Esophagus (tissue), 2 donors: ENCODE data around the gene DISC1. TPM values are rescaled to one million over a fixed set of nuclear protein-coding genes. Genes with fewer than 3 reads are reported as not detected.
"Not testable (repeated sequence)": the region's sequence is repeated elsewhere in the genome, so short reads cannot be mapped to it uniquely, and the experiment has no call there.

ENCODE experiments used
- H3K27ac ChIP-seq, 2 donors: one replicate each; pipeline ENCODE4 v1.5.1; 2013; ENCODE audit warnings: low read depth in 2 of 2, mild to moderate bottlenecking in 2 of 2, inconsistent platforms in 1 of 2, low read length in 1 of 2, moderate library complexity in 1 of 2
- H3K27me3 ChIP-seq, 2 donors: one replicate each; pipeline ENCODE4 v1.6.1; 2013; ENCODE audit warnings: low read length in 2 of 2, control low read depth in 1 of 2, mild to moderate bottlenecking in 1 of 2; ENCODE audit not compliant: insufficient read depth in 2 of 2, control insufficient read depth in 1 of 2
- H3K36me3 ChIP-seq, 2 donors: one replicate each; pipeline ENCODE4 v1.6.1; 2013; ENCODE audit warnings: low read length in 1 of 2; ENCODE audit not compliant: control insufficient read depth in 2 of 2, insufficient read depth in 2 of 2
- H3K4me1 ChIP-seq, 2 donors: one replicate each; pipeline ENCODE4 v1.6.1; 2013; ENCODE audit warnings: low read length in 1 of 2; ENCODE audit not compliant: control insufficient read depth in 2 of 2, insufficient read depth in 2 of 2
- H3K4me3 ChIP-seq, 2 donors: one replicate each; pipeline ENCODE4 v1.5.1; 2013; ENCODE audit warnings: low read length in 2 of 2, mild to moderate bottlenecking in 2 of 2, low read depth in 1 of 2, moderate library complexity in 1 of 2
- H3K9me3 ChIP-seq, 2 donors: one replicate each; pipeline ENCODE4 v1.6.1; 2013; ENCODE audit warnings: mild to moderate bottlenecking in 2 of 2, low read depth in 1 of 2, low read length in 1 of 2, moderate library complexity in 1 of 2; ENCODE audit not compliant: control insufficient read depth in 2 of 2, insufficient read depth in 1 of 2
- WGBS, 2 donors: extraction: QIAGEN DNeasy Blood & Tissue Kit; methylation state at CpG; one replicate each; pipeline ENCODE4 v1.1.7; 2013; 5-methylcytosine and 5-hydroxymethylcytosine counted together
- polyA plus RNA-seq, 2 donors: library from polyadenylated mRNA; stranded (reverse); fragments of 200-250 nt; gene quantifications; one replicate each; pipeline ENCODE4 v1.2.3, GENCODE V29; 2013
- donor health status: healthy with polysubstance abuse.
- donor health status: Bipolar disorder and iron deficiency.

The DISC1 gene
- polyA plus RNA-seq, 2 donors: 0.41 to 0.79 TPM

DNA sequence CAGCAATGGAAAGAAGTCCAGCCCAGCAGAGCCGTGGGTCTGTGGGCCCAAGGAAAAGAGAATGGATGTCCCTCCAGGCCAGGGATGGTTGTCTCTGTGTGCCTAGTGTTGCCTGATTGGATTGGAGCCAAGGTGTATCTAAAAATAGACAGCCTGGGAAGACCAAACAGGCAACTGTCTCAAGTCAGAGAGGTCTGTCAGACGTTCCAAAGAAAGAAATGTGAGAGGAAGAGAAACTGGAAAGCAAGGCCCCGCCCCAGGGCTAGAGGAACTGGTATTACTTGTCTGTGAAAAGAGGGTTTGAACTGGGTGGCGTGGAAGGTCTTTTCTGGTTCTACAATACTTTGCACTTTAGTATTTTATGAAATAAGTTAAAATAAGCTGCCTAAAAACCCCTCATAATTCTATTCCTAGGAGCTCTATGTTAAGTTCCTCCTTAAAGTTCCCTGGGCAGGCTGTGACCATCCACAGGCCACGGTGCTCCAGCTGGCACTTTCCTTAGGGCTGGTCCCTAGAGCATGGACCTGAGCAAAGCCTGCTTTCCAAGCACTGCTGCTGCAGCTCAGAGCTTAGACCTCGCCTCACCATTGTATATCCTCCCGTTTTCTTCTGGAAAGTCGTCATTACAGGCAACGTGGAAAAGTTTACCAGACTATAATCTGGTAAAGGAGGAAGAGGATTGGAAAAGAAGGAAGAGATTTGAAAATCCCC, 151.6 kb downstream of the DISC1 start:
- H3K4me1 ChIP-seq: peaks cover 3 to 7% of the 10 kb centered on the region in 2 donors
- H3K36me3 ChIP-seq: no peaks in the 10 kb centered on the region
- H3K9me3 ChIP-seq: no peaks in the 10 kb centered on the region
- H3K27me3 ChIP-seq: no peaks in the 10 kb centered on the region
- H3K4me3 ChIP-seq: no peak overlapping the region
- H3K27ac ChIP-seq: peak overlapping the region; percentile 75 to 86
- 39 to 50% methylated on average over 9 of the region's 9 CpGs for WGBS, 2 donors

DNA sequence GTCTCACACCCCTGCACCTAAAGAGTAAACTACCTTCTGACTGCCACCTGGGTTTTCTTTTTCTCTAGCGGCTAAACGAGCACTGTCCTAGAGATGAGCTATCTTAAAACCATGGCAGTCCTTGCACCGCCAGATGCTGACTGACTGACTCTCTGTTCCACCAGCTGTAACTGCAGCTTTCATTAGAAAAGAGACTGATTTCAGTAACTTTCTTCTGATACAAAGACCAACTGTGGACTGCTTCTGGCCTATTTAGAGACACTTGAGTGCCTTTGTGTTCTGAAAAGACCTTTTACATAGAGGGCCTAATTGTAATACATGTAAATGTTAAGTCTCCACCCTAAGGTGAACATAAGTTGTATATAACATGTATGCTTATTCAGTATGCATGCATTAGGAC, 152.5 kb downstream of the DISC1 start:
- WGBS, 2 donors: 94 to 98% methylated on average over 3 of the region's 3 CpGs
- no peaks in the 10 kb centered on the region for H3K36me3 ChIP-seq
- peak overlapping the region in 1 of 2 donors; percentile 75 for H3K27ac ChIP-seq
- peaks cover 3 to 7% of the 10 kb centered on the region in 2 donors for H3K4me1 ChIP-seq
- H3K9me3 ChIP-seq: no peaks in the 10 kb centered on the region
- no peaks in the 10 kb centered on the region for H3K27me3 ChIP-seq
- H3K4me3 ChIP-seq: no peak overlapping the region

DNA sequence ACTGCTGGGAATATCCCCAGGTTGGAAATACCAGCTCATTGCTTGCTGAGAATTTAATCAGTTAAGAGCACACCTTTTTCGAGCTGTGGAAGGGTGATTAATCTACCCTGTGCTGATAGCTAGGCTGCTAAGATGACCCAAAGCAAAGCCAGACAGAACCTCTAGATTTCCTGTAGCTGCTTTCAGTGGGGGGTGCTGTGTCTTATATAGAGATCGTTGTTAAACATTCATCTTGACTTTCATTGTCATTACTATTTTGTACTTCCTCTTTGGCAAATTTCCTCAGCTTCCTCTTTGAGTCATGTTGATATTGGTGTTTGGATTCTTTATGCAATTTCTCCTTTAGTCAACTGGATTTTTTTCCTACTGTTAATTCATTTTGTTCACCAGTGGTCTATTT, 155.3 kb downstream of the DISC1 start:
- Histone ChIP-seq H3K27ac (no peak overlapping the region), H3K4me1 (peaks cover 3 to 7% of the 10 kb centered on the region in 2 donors), H3K27me3 (no peaks in the 10 kb centered on the region), H3K9me3 (no peaks in the 10 kb centered on the region), H3K36me3 (no peaks in the 10 kb centered on the region), H3K4me3 (no peak overlapping the region)
- WGBS, 2 donors: 32 to 35% methylated on average over 2 of the region's 2 CpGs

DNA sequence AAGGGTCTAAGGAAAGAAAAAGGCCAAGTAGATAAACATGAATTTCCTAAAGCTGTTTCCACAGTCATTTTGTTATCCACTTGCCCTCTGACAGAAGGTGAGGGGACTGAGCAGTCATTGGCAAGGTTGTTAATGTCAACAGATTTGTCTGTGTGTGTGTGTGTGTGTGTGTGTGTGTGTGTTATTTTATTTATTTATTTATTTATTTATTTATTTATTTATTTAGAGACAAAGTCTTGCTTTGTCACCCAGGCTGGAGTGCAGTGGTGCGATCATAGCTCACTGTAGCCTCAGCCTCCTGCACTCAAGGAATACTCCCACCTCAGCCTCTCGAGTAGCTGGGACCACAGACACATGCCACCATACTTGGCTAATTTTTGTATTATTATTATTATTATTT, 158.5 kb downstream of the DISC1 start:
- H3K4me1 ChIP-seq: not testable (repeated sequence)

DNA sequence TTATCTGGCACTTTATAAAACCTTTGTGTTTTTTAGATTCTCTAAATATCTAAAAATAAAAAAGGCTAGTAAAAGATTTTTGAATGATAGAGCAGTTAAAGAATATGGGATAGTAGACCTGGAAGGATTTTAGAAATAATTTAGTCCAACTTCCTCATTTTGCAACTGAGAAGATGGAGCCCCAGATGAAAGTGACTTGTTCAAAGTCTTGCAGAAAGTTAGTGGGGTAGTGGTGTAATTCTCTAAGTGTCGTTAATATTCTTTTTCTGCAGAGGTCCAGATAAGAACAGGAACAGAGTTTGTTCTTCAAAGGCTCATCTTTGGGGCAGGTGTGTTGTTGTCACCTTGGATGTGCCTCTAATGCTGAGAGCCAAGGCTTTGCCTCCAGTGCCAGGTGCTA, 159.5 kb downstream of the DISC1 start:
- no peaks in the 10 kb centered on the region for H3K27me3 ChIP-seq
- no peak overlapping the region for H3K4me3 ChIP-seq
- 87 to 90% methylated on average over 1 of the region's 1 CpG for WGBS, 2 donors
- H3K27ac ChIP-seq: no peak overlapping the region
- no peaks in the 10 kb centered on the region for H3K36me3 ChIP-seq
- no peaks in the 10 kb centered on the region for H3K4me1 ChIP-seq
- H3K9me3 ChIP-seq: peaks cover 0 to 3% of the 10 kb centered on the region in 2 donors

More for the DNA sequence above, 158.5 kb downstream of the DISC1 start:
- not testable (repeated sequence) for H3K27me3 ChIP-seq, H3K27ac ChIP-seq, H3K9me3 ChIP-seq, H3K4me3 ChIP-seq, H3K36me3 ChIP-seq
- WGBS, 2 donors: 97 to 100% methylated on average over 2 of the region's 2 CpGs

DNA sequence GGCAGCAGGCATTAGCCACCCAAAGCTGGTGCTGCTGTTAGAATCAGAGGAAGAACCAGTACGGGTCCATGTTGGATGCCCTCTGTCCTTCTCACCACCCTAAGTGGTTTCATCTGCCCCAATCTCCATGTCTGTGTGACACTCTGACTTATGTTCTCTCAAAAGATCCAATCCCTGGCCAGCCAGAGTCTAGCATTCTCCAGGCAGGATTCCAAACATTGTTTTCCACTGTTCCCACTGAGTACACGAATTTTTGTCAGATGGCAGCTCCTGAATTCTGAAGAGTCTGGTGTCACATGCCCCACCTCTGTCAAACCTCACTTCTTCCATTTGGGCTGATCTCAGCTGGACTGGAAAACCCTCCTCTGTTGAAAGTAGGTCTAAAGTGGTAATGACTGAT, 166.0 kb downstream of the DISC1 start:
- H3K36me3 ChIP-seq: no peaks in the 10 kb centered on the region
- 70 to 78% methylated on average over 2 of the region's 2 CpGs for WGBS, 2 donors
- H3K27me3 ChIP-seq: no peaks in the 10 kb centered on the region
- H3K27ac ChIP-seq: no peak overlapping the region
- H3K9me3 ChIP-seq: peaks cover 0 to 3% of the 10 kb centered on the region in 2 donors
- H3K4me3 ChIP-seq: no peak overlapping the region
- H3K4me1 ChIP-seq: no peaks in the 10 kb centered on the region

DNA sequence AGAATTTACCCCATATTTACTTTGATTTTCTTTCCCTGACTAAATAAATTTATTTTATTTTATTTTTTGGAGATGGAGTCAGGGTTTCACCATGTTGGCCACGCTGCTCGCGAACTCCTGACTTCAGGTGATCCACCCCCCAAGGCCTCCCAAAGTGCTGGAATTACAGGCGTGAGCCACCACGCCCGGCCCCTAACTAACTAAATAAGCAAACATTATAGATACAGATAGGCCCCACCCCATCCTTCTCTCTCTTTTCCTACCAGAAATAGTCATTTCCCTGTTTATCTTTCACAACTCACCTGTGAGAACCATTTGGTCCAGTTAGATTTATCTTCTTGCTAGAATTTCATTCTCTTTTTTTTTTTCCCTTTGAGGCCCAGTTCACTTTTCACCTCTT, 167.3 kb downstream of the DISC1 start:
- Histone ChIP-seq H3K4me1 (no peaks in the 10 kb centered on the region), H3K9me3 (peaks cover 0 to 3% of the 10 kb centered on the region in 2 donors), H3K27me3 (no peaks in the 10 kb centered on the region), H3K27ac (no peak overlapping the region), H3K4me3 (no peak overlapping the region), H3K36me3 (no peaks in the 10 kb centered on the region)
- 94 to 96% methylated on average over 6 of the region's 6 CpGs for WGBS, 2 donors

DNA sequence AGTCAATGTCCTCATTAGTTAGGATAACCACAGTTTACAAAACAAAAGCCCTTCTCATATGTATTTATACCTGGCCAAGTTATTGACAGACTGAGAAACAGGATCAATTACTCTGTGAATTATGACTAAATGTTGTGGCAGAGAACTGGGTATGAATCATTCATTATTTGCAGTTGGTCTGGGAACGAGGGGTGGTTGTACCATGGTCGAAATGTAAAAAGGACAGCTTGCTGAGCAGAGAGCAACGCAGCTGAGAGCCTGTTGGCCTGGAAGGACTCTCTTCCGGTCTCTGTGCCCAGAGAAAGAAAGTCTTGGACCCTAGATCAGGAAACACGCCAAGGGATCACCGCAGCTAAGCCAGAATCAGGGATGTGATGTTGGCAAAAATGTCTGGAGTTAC, 169.6 kb downstream of the DISC1 start:
- Histone ChIP-seq H3K27ac (peak overlapping the region in 1 of 2 donors; percentile 3), H3K27me3 (no peaks in the 10 kb centered on the region), H3K36me3 (no peaks in the 10 kb centered on the region), H3K9me3 (no peaks in the 10 kb centered on the region), H3K4me3 (no peak overlapping the region), H3K4me1 (no peaks in the 10 kb centered on the region)
- WGBS, 2 donors: 79 to 87% methylated on average over 6 of the region's 6 CpGs

DNA sequence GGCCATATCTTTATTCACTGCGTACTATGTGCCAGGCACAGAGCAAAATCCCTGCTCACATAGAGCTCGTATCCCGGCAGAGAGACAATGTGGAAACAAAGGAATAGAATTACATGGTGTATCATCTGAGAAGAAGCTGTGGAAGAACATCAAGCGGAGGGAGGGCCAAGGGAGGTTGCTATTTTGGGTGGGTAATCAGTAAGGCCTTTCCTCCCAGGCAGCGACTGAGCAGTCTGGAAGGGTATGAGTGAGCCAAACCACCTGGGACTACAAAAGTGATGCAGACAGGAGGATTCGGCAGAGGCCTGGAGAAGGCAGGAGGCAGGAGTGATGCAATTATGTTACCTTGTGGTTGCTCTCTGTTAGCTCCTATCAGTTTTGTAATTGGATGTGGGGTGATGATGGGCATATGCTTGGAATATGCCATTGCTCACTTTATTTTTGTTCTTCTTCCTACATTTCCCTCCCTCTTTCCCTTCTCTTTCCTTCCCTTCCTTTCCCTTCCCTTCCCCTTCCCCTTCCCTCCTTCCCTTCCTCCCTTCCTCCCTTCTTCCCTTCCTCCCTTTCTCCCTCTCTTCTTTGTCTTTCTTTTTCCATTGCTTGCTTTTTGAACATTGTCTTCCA, 172.9 kb downstream of the DISC1 start:
- Histone ChIP-seq H3K4me3 (no peak overlapping the region), H3K4me1 (no peaks in the 10 kb centered on the region), H3K9me3 (no peaks in the 10 kb centered on the region), H3K27me3 (no peaks in the 10 kb centered on the region), H3K27ac (no peak overlapping the region), H3K36me3 (no peaks in the 10 kb centered on the region)
- WGBS, 2 donors: 80 to 83% methylated on average over 6 of the region's 6 CpGs

DNA sequence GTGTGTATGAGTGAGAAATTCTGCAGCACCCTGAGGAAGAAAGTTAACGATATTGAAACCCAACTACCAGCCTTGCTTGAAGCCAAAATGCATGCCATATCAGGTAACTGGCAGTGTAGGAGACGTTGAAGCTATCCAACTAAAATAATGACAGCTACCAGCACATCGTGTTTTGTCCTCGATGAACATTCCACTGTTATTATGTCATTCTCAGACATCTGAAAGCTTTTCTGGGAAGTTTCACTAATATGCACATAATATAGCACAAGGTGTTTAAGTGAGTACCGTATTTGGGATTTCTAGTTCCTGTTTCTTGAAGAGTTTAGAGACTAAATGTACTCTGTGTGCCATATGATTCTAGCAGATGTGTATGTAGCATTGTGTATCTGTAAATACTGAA, 173.5 kb downstream of the DISC1 start:
- H3K4me3 ChIP-seq: no peak overlapping the region
- no peaks in the 10 kb centered on the region for H3K9me3 ChIP-seq
- no peaks in the 10 kb centered on the region for H3K27me3 ChIP-seq
- no peaks in the 10 kb centered on the region for H3K4me1 ChIP-seq
- H3K36me3 ChIP-seq: no peaks in the 10 kb centered on the region
- WGBS, 2 donors: 59 to 60% methylated on average over 5 of the region's 5 CpGs
- no peak overlapping the region for H3K27ac ChIP-seq
